ENCODE data around the gene C5orf63. TPM values are rescaled to one million over a fixed set of nuclear protein-coding genes. Genes with fewer than 3 reads are reported as not detected.

C5orf63 gene
- total and polyA plus RNA-seq, 7 donors, result 0.55 to 10.9 (median 4.1) TPM

DNA sequence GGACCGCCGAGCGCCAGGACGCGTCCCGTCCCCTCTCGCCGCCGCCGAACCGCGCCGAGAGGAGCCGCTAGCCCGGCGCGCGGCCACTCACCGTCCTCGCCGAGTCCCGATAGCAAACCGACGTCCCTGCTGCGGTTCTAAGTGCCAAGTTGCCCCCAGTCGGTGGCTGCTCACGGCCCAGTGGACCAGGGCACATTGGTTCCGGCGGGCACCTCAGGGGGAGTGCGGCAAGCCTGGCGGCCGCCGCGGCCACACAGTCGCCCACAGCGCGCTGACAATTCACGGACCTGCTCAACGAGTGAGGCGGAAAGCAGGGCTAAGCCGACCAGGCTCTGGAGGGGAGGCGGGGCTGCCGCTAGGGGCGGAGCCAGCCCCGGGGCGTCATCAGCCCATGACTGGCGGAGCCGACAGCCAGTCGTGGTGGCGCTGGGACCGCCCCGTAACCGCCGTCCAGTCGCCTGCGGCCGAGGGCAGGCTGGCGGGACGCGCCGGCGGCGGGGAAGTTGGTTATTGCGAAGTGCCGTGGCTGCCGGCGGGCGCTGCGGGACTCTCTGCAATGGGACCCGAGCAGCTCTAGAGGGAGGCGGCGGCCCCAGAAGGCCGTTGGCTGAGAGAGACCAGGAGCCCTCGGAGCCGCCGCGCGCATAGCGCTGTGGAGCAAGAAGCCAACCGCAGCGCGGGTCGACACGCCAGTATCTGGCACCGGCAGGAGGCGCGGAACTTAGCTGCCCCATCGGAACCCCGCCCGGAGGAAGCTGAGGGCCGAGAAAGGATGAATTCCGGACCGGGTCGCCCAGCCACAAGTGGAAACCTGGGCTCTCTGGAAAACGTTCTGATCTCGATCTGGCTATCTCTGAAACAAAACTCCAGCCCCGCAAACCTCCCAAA lies 42.8 kb downstream of the C5orf63 start, which contains the start of gene MARCHF3:
Gene MARCHF3, minus strand, starts transcription at position 300 of the 888 bp plus-strand sequence. CDS start 112,387 bp downstream, outside the sequence.
- Histone ChIP-seq H3K9me3 (no peaks in the 10 kb centered on the region), H3K36me3 (no peaks in the 10 kb centered on the region), H3K4me3 (peak within 1 kb of the TSS; percentile 58 to 76 (median 64)), H3K27me3 (peaks cover 0 to 8% (median 0%) of the 10 kb centered on the region in 3 donors), H3K27ac (peak within 1 kb of the TSS; percentile 82 to 90 (median 86)), H3K4me1 (peaks cover 0 to 26% (median 8%) of the 10 kb centered on the region in 4 donors)
- peak; percentile 70 to 72 for TF ChIP-seq POLR2A (IDR thresholded peaks at IDR 0.05)
- TF ChIP-seq EP300 (IDR thresholded peaks at IDR 0.05), result no peak
- peak in 3 of 4 experiments; percentile 13 to 35 (median 21) for TF ChIP-seq CTCF (IDR thresholded peaks at IDR 0.05)
- TF ChIP-seq POLR2AphosphoS5 (IDR thresholded peaks at IDR 0.05), result peak; percentile 87 to 98 (median 95)
- intact Hi-C loops (cut with DNase I), result loop anchor here (5.0 kb wide), 2 partner anchors 173 to 253 kb away; partner anchors contain the start of gene LMNB1
- DNase-seq, result peak; percentile 97
- 0% methylated on average over 97 of the region's 97 CpGs for WGBS, 2 donors

GRCh38 chr5:127029581-127030258 lies 43.6 kb downstream of the C5orf63 start:
- Histone ChIP-seq H3K4me3 (peak overlapping the region; percentile 58 to 76 (median 64)), H3K27me3 (peaks cover 0 to 8% (median 0%) of the 10 kb centered on the region in 3 donors), H3K4me1 (peaks cover 0 to 26% (median 8%) of the 10 kb centered on the region in 4 donors), H3K27ac (peak overlapping the region; percentile 82 to 90 (median 86)), H3K9me3 (no peaks in the 10 kb centered on the region), H3K36me3 (no peaks in the 10 kb centered on the region)
- TF ChIP-seq POLR2AphosphoS5 (IDR thresholded peaks at IDR 0.05), result no peak
- peak in 2 of 4 experiments; percentile 39 to 45 for TF ChIP-seq CTCF (IDR thresholded peaks at IDR 0.05)
- no peak for TF ChIP-seq EP300 (IDR thresholded peaks at IDR 0.05)
- intact Hi-C loops (cut with DNase I), result loop anchor here (5.0 kb wide), 2 partner anchors 172 to 252 kb away; partner anchors contain the start of gene LMNB1
- 0 to 1% methylated on average over 51 of the region's 51 CpGs for WGBS, 2 donors
- DNase-seq, result peak; percentile 73

DNA sequence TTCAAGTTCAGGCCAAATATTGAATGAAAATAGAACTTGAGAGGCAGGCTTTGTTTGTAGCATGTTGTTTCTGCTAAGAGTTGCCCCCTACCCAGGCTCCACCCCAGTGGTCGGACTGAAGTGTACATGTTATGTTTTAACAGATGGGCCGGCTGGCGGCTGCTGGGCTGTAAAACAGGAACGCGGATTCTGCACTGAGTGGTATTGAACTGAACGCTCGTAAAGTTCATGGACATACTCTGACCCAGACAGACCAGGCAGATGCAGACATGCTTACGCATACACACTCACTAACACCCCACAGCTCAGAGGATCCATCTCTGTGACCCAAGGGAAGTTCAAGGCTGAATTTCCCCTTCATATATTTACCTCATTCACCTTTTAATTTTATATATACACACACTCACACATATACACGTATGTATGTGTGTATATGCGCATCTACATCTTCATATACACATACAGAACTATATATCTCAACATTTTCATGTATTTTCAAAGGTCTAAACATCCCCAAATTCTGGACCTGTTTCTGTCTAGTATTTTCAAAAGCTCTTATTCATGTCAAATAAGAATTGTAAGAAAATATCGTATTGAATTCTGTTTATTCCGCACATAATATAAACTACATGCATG lies 44.4 kb downstream of the C5orf63 start:
- WGBS, 2 donors, result 11 to 39% methylated on average over 12 of the region's 12 CpGs
- intact Hi-C loops (cut with DNase I), result no loop called here
- Histone ChIP-seq H3K27ac (no peak overlapping the region), H3K36me3 (no peaks in the 10 kb centered on the region), H3K27me3 (peaks cover 0 to 5% (median 0%) of the 10 kb centered on the region in 3 donors), H3K9me3 (no peaks in the 10 kb centered on the region), H3K4me1 (peaks cover 0 to 26% (median 8%) of the 10 kb centered on the region in 4 donors), H3K4me3 (peak overlapping the region; percentile 58 to 76 (median 64))
- DNase-seq, result no peak
- TF ChIP-seq POLR2A (IDR thresholded peaks at IDR 0.05) (no peak), EP300 (IDR thresholded peaks at IDR 0.05) (no peak), CTCF (IDR thresholded peaks at IDR 0.05) (no peak), POLR2AphosphoS5 (IDR thresholded peaks at IDR 0.05) (no peak)

DNA sequence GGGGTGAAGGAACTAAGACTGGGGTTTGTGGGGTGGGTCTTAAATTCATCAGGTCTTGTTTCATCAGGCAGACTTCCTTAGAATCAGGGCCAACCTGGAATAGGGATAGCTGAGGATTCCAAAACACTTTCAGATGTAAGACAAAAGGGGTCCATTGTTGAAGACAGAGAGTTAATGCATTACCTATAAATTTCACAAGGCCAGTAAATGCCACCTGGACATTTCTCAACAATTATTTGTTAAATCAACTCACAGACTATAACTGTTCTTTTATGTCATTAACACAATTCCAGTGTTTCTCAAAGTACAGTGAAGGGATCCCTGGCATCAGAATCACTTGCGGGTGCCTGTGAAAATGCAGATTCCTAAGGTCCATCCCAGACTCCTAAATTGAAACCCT lies 45.8 kb downstream of the C5orf63 start:
- peaks cover 0 to 26% (median 8%) of the 10 kb centered on the region in 4 donors for H3K4me1 ChIP-seq
- DNase-seq, result no peak
- TF ChIP-seq CTCF (IDR thresholded peaks at IDR 0.05) (no peak), POLR2AphosphoS5 (IDR thresholded peaks at IDR 0.05) (no peak)
- no peaks in the 10 kb centered on the region for H3K9me3 ChIP-seq
- no peak overlapping the region for H3K27ac ChIP-seq
- no peaks in the 10 kb centered on the region for H3K36me3 ChIP-seq
- intact Hi-C loops (cut with DNase I), result no loop called here
- no peak overlapping the region for H3K4me3 ChIP-seq
- 83 to 87% methylated on average over 1 of the region's 1 CpG for WGBS, 2 donors
- peaks cover 0 to 5% (median 0%) of the 10 kb centered on the region in 3 donors for H3K27me3 ChIP-seq
